ENCODE results near the gene SEPTIN1. TPM values are rescaled to one million over a fixed set of nuclear protein-coding genes. Genes with fewer than 3 reads are reported as not detected.

SEPTIN1 gene
- total RNA-seq, 1 experiment from 2014 or later, result 0.34 TPM

GRCh38 chr16:30356401-30357084 lies 25.8 kb downstream of the SEPTIN1 start:
- POLR2A ChIA-PET, result interaction anchor here (1.1 to 1.3 kb wide), 2 partner anchors 12 to 14 kb away, joined by 4 to 5 read pairs; no protein-coding TSS in a partner anchor

GRCh38 chr16:30355954-30356308 lies 26.4 kb downstream of the SEPTIN1 start:
- peaks cover 65% of the 10 kb centered on the region for H3K36me3 Mint-ChIP-seq (ENCODE audit: insufficient read depth, unreplicated experiment)

More at GRCh38 chr16:30356401-30357084, 25.8 kb downstream of the SEPTIN1 start:
- H3K9me3 Mint-ChIP-seq (ENCODE audit: unreplicated experiment), result no peaks in the 10 kb centered on the region
- H3K4me3 Mint-ChIP-seq (ENCODE audit: unreplicated experiment), result peak overlapping the region; percentile 94
- CTCF ChIA-PET, result interaction anchor here (0.5 to 1.1 kb wide), 3 partner anchors 14 to 505 kb away, joined by 3 to 4 read pairs (median 3); partner anchors contain the start of gene TBC1D10B
- H3K4me1 Mint-ChIP-seq (ENCODE audit: low read depth, unreplicated experiment), result peaks cover 28% of the 10 kb centered on the region
- Histone ChIP-seq H3K36me3 (ENCODE audit: control insufficient read depth, insufficient read depth, low read length) (peaks cover 4% of the 10 kb centered on the region), H3K4me1 (peaks cover 5% of the 10 kb centered on the region; the same call in 1 of the 2 replicates), H3K4me3 (ENCODE audit: low read depth, low read length) (peak overlapping the region; percentile 51), H3K27me3 (replicated peaks; ENCODE audit: control insufficient read depth, insufficient read depth, low read length) (no peaks in the 10 kb centered on the region), H3K9me3 (no peaks in the 10 kb centered on the region)
- BruUV-seq (replicated peaks), result no TSS peak
- no peak for DNase-seq
- no peaks in the 10 kb centered on the region for H3K27me3 Mint-ChIP-seq (ENCODE audit: insufficient read depth, unreplicated experiment)
- TF ChIP-seq CTCF (IDR thresholded peaks at IDR 0.05; ENCODE audit: insufficient read depth in 1 of 2, low read depth in 1 of 2, low read length in 1 of 2, severe bottlenecking in 1 of 2, unreplicated experiment in 1 of 2), result no peak
- intact Hi-C loops (cut with micrococcal nuclease; ENCODE audit: unreplicated experiment), result loop anchor here (5.0 kb wide), 1 partner anchor 51 kb away; the partner anchor contains the start of gene ZNF771
- peak overlapping the region; percentile 99 for H3K27ac Mint-ChIP-seq (ENCODE audit: unreplicated experiment)
- peaks cover 63% of the 10 kb centered on the region for H3K36me3 Mint-ChIP-seq (ENCODE audit: insufficient read depth, unreplicated experiment)

More at GRCh38 chr16:30355954-30356308, 26.4 kb downstream of the SEPTIN1 start:
- Mint-ChIP-seq H3K27me3 (ENCODE audit: insufficient read depth, unreplicated experiment) (no peaks in the 10 kb centered on the region), H3K27ac (ENCODE audit: unreplicated experiment) (peak overlapping the region; percentile 99), H3K4me1 (ENCODE audit: low read depth, unreplicated experiment) (peaks cover 22% of the 10 kb centered on the region), H3K4me3 (ENCODE audit: unreplicated experiment) (peak overlapping the region; percentile 94), H3K9me3 (ENCODE audit: unreplicated experiment) (no peaks in the 10 kb centered on the region)
- ChIA-PET POLR2A (interaction anchor here (1.0 to 2.3 kb wide), 2 partner anchors 15 to 21 kb away, joined by 4 to 30 read pairs; partner anchors contain the start of gene TBC1D10B), CTCF (interaction anchor here (1.0 to 1.8 kb wide), 5 partner anchors 15 to 74 kb away, joined by 3 to 8 read pairs (median 3); partner anchors contain the start of genes DCTPP1 and ZNF48)
- peaks cover 5% of the 10 kb centered on the region; the same call in 1 of the 2 replicates for H3K4me1 ChIP-seq
- no peak for DNase-seq
- no peak for TF ChIP-seq CTCF (IDR thresholded peaks at IDR 0.05; ENCODE audit: insufficient read depth in 1 of 2, low read depth in 1 of 2, low read length in 1 of 2, severe bottlenecking in 1 of 2, unreplicated experiment in 1 of 2)
- peak overlapping the region; percentile 51 for H3K4me3 ChIP-seq (ENCODE audit: low read depth, low read length)
- intact Hi-C loops (cut with micrococcal nuclease; ENCODE audit: unreplicated experiment), result loop anchor here (1.0 to 5.0 kb wide), 3 partner anchors 21 to 265 kb away; partner anchors contain the start of genes TBX6 and ZNF771
- H3K36me3 ChIP-seq (ENCODE audit: control insufficient read depth, insufficient read depth, low read length), result peaks cover 4% of the 10 kb centered on the region
- BruUV-seq (replicated peaks), result no TSS peak
- no peaks in the 10 kb centered on the region for H3K27me3 ChIP-seq (replicated peaks; ENCODE audit: control insufficient read depth, insufficient read depth, low read length)
- no peaks in the 10 kb centered on the region for H3K9me3 ChIP-seq

Measured in Caco-2 (cell line).